NCI-H2029 treated with DMSO at 0.1 percent for 48 hours (cell line): ENCODE measurements around the gene VSTM2B.
"Not testable (repeated sequence)": the region's sequence is repeated elsewhere in the genome, so short reads cannot be mapped to it uniquely, and the experiment has no call there.

ENCODE experiments used
- DNase-seq: peaks from one replicate; lab custom pipeline; 2025; lab: John Stamatoyannopoulos, UW

VSTM2B gene

GRCh38 chr19:29530540-29531457, 5.0 kb downstream of the VSTM2B start:
- DNase-seq: no peak

DNA sequence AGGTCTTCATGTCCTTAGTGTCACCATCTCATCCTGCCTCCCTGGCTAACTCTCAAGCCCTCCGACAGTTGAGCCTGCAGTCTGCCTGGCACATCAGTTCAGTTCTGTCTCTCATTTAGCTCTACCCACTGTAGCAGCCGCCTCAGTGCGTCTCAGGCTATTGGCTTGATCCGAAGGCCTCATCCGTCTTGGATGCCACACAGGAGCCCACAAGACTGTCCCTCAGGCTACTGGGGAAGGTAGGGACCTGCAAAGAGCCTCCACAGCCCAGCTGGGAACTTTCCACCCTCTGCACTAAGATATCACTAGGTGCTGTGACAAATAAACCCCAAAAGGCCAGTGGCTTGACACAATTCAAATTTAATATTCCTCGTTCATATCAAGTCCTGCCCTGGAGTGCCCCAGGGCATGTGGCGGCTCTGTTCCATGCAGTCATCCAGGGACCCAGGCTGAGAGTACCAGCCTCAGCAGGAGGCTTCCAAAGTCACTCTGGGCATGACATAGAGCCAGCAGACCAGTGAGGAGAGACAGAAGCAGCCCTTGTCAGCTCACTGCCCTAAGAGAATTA, 5.7 kb downstream of the VSTM2B start:
- DNase-seq: no peak

DNA sequence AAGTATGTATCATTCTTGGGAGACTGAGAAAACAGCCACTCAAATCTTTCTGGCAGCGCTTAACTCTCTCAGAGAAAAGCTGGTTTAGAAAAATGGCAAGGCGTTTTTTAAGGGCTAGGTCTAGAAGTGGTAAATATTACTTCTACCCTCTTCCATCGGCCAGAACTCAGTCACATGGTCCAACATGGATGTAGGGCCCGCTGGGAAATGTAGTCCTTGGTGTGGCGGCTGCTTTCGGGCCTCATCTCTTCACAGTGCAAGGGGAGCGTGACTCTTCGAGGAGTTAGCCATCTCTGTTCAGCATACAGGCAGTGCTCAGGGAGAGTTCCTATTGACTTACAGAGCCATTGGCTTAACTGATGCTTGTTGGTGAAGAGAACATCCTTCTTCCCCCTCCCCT, 6.3 kb downstream of the VSTM2B start:
- no peak for DNase-seq

GRCh38 chr19:29532956-29533355, 7.2 kb downstream of the VSTM2B start:
- DNase-seq: no peak

DNA sequence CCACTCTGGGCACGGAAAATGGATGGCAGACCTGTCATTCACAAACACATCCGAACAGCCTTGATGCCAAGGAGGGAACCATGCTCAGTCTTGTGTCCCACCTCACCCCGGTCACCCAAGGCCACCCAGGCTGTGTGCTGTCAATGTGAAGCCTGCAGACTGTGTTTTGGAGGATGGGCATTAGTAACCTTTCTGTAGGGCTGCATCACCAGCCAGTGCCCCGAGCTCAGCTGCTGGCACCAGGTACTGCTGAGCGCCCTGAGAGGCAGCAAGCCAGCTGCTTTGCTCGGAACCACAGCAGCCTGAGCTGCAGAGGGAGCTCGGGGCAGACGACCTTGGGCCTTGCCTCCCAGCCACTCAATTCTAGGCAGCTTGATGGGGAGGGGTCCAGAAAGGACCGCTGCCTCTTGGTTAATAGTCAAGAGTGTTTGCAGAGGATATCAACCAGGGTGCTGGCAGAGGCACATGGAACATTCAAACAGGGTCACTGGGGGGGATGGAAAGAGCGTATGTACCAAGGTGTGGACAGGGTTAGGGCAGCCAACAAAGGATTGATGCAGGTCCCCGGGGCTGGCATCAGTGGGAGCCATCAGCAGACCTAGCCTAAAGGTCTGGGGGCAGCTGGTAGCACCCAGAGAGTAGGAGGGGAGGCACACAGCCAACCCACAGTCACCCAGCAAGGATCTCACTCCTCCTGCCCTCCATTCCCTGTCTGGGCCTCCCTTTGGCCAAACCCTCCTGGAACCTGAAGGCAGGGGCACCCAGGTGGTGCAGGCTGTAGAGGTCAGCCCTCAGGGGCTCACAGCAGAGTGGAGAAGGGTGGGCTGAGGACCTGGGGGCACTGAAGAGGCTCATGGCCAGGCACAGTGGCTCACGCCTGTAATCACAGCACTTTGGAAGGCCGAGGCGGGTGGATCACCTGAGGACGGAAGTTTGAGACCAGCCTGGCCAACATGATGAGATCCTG, 8.1 kb downstream of the VSTM2B start:
- no peak for DNase-seq

- no peak for DNase-seq
Observed at GRCh38 chr19:29535214-29535831, 9.5 kb downstream of the VSTM2B start.

GRCh38 chr19:29535984-29536508, 10.3 kb downstream of the VSTM2B start:
- no peak for DNase-seq

DNA sequence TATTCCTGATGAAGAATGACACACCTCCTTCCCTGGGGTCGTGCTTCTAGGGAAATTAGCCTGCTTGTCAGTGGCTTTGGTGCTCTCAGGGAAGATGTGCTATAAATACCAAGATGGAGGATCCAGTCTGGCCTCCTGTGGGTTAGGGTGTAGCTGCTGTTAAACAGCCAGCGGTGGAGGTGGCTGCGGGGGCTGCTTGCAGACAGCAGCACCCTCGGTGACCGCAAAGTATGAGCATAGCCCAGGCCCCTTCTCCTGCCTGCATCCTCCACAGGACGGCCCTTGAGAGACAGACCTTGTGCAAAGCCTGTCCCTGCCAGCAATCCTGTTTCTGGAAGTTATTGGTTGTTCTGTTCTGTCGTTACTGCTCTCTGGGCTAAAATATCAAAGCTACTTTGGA, 11.4 kb downstream of the VSTM2B start:
- DNase-seq: no peak

DNA sequence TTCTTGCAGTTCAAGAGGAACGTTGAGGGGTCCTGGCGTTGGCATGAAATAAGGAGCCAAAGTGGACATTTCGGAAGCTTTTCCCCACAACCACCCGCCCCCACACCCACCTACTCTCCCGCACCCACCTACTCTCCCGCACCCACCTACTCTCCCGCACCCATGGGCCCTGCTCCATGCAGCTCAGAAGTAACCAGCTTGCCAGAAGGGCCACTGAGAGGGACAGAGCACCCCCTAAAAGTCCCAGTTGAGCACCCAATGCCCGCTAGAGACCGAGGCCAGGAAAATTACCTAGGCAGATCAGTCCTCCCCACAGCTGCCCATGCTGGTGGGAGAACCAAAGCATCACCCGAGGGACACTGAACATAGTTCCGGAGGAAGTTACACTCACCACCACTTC, 11.8 kb downstream of the VSTM2B start:
- no peak for DNase-seq

- DNase-seq: no peak
Observed at GRCh38 chr19:29538146-29538545, 12.4 kb downstream of the VSTM2B start.

DNA sequence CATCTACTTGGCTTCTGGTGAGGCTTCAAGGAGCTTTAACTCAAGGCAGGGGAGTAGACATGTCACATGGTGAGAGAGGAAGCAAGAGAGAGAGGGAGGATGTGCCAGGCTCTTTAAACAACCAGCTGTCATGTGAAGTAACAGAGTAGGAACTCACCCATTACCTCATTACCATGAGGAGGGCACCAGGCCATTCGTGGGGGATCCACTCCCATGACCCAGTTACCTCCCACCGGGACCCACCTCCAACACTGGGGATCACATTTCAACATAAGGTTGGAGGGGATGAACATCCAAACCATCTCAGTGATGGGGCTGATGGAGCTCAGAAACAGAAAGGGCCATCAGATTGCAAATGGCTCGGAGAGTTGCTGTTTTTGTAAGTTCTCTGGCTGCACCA, 12.9 kb downstream of the VSTM2B start:
- DNase-seq: no peak

DNA sequence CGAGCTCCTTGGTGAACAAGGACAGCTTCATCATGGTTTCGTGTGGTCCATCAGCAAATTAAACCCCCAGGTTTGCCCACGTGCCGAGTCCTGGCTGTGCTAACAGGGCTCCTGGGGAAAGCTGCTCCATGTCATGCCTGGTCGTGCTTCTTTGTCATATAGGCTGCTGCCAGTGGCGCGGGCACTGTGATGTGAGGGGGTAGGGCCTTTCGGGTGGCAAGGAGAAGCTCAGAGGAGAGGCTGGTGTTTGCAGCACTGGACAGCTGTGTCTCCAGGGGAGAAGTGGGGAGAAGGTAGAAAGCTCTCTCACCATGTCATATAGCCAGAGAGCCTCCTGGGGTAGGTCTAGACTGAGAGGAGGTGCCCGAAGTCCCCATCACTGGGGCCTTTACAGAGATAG, 13.3 kb downstream of the VSTM2B start:
- DNase-seq: no peak

GRCh38 chr19:29539670-29540069, 13.9 kb downstream of the VSTM2B start:
- no peak for DNase-seq

- no peak for DNase-seq
Observed at GRCh38 chr19:29540114-29540513, 14.3 kb downstream of the VSTM2B start.

- DNase-seq: no peak
Observed at GRCh38 chr19:29541473-29542253, 15.9 kb downstream of the VSTM2B start.

GRCh38 chr19:29542327-29542726, 16.5 kb downstream of the VSTM2B start:
- DNase-seq: no peak

GRCh38 chr19:29542776-29543175, 17.0 kb downstream of the VSTM2B start:
- DNase-seq: no peak

GRCh38 chr19:29543381-29543780, 17.6 kb downstream of the VSTM2B start:
- no peak for DNase-seq

DNA sequence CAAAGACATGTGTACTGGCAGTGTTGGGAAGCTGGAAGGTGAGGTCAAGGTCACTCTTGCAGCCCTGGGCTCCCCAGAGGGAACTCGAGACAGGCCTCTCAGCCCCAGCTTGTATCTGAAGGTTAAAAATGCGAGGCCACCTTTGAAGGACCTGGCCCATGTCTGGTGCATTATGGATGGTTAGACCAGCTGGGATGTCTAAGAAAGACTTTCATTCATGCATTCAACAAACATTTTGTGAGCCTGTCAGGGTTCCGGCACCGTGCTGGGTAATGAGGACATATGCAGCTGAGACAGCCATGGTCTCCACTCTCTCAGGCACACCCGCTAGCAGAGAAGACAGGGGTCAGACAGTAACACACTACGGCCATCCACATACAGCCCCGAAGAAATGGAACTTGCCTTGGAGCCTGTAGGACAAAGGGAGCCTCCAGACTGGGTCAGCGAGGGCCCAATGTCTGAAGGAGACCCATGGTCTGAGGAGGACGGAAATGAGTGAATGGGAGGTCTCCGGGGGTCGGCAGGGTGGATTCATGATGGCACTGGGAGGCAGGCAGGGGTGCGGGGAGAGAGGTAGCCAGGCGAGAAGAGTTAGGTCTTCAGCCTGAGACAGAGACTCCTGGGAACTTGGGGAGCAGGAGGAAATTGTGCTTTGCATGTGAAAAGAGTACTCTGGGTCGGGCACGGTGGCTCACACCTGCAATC, 19.0 kb downstream of the VSTM2B start:
- DNase-seq: no peak

DNA sequence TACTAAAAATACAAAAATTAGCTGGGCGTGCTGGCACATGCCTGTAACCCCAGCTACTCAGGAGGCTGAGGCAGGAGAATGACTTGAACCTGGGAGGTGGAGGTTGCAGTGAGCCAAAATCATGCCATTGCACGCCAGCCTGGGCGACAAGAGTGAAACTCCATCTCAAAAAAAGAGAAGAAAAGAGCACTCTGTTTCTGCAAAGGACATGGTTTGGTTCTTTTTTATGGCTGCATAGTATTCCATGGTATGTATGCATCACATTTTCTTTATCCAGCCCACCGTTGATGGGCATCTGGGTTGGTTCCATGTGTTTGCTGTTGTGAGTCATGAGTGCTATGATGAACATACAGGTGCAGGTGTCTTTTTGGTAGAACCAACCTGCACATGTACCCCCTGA, 19.7 kb downstream of the VSTM2B start:
- DNase-seq: not testable (repeated sequence)
